Stimulated activated CD4-positive, alpha-beta T cell treated with anti-CD3 and anti-CD28 coated beads, Interleukin-1b, Interleukin-23, amount 100 ng/mL, for 4 hours (primary cell): Measurements from ENCODE around the gene FTCD.
"Not testable (repeated sequence)": the region's sequence is repeated elsewhere in the genome, so short reads cannot be mapped to it uniquely, and the experiment has no call there.

ENCODE experiments used
- DNase-seq, 2 donors: peaks; one replicate each; pipeline ENCODE4 v3.0.0-alpha.2; 2020; ENCODE audit warnings: low read depth in 2 of 2

FTCD gene

GRCh38 chr21:46155514-46156377 lies at the start of gene FTCD:
Gene FTCD, minus strand, starts transcription at chr21:46155579. Its CDS starts 56 bp downstream, at chr21:46155523.
- DNase-seq = no peak

GRCh38 chr21:46205166-46205565 lies 49.8 kb upstream of the FTCD start:
- DNase-seq = no peak

- no peak for DNase-seq
These were observed 47.8 kb upstream of the FTCD start for GRCh38 chr21:46203203-46203600.

- no peak for DNase-seq
These were observed 47.3 kb upstream of the FTCD start for GRCh38 chr21:46202592-46203202.

GRCh38 chr21:46200877-46201803 lies 45.8 kb upstream of the FTCD start:
- DNase-seq = not testable (repeated sequence)

- DNase-seq = no peak
These were observed 44.3 kb upstream of the FTCD start for GRCh38 chr21:46199436-46200373.

- no peak for DNase-seq
These were observed 41.4 kb upstream of the FTCD start for GRCh38 chr21:46196733-46197132.

- DNase-seq = no peak
These were observed 40.3 kb upstream of the FTCD start for GRCh38 chr21:46195595-46196195.

- DNase-seq = no peak
These were observed 39.3 kb upstream of the FTCD start for GRCh38 chr21:46194374-46195334.

GRCh38 chr21:46193829-46194373 lies 38.5 kb upstream of the FTCD start:
- DNase-seq = no peak

- DNase-seq = no peak
These were observed 36.6 kb upstream of the FTCD start for GRCh38 chr21:46191686-46192575.

- no peak for DNase-seq
These were observed 35.9 kb upstream of the FTCD start for GRCh38 chr21:46191257-46191685.

GRCh38 chr21:46190491-46191131 lies 35.2 kb upstream of the FTCD start:
- DNase-seq = no peak

- DNase-seq = no peak
These were observed 34.6 kb upstream of the FTCD start for GRCh38 chr21:46189959-46190490.

- DNase-seq = no peak
These were observed 34.0 kb upstream of the FTCD start for GRCh38 chr21:46189213-46189958.
